GM21367 (cell line): ENCODE results near the gene CCDC82.
"Not testable (repeated sequence)": the region's sequence is repeated elsewhere in the genome, so short reads cannot be mapped to it uniquely, and the experiment has no call there.

ENCODE experiments used
- ATAC-seq: cut with Tn5 transposase; IDR thresholded peaks from one replicate; pipeline ENCODE4 v1.9.1; 2021; ENCODE audit not compliant: unreplicated experiment

CCDC82 gene

GRCh38 chr11:96389720-96390487, at the start of gene CCDC82, which contains the start of gene JRKL:
Gene CCDC82, minus strand, starts transcription at chr11:96389912. Its CDS starts 5,165 bp downstream, at chr11:96384747.
Gene JRKL, plus strand, starts transcription at chr11:96390013. Its CDS starts 637 bp downstream, at chr11:96390650.
- ATAC-seq, result peak; percentile 90

DNA sequence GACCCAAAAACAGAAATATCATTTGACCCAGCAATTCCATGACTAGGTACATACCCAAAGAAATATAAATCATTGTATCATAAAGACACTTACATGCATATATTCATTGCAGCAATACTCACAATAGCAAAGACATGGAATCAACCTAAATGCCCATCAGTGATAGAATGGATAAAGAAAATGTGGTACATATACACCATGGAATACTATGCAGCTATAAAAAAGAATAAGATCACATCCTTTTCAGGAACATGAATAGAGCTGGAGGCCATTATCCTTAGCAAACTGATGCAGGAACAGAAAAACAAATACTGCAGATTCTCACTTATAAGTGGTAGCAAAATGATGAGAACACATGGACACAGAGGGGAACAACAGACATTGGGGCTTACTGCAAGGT, 42.9 kb upstream of the CCDC82 start:
- ATAC-seq, result not testable (repeated sequence)

- no peak for ATAC-seq
These were observed 41.0 kb upstream of the CCDC82 start for GRCh38 chr11:96430668-96431067.

- ATAC-seq, result no peak
These were observed 35.0 kb upstream of the CCDC82 start for GRCh38 chr11:96424693-96425092.

DNA sequence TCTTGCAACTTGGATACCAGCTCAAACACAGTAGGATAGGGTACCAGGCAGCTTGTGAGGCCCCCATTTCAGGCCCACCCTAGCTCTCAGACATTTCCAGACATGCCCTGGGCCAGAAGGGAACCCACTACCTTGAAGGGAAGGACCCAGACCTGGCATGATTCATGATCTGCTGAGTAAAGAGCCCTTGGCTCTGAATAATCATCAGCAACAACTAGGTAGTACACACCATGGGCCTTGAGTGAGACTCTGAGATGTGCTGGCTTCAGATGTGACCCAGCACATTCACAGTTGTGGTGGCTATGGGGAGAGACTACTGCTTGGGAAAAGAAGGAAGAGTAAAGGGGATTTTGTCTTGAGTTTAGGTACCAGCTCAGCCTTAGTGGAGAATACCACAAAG, 23.7 kb upstream of the CCDC82 start:
- ATAC-seq, result no peak

DNA sequence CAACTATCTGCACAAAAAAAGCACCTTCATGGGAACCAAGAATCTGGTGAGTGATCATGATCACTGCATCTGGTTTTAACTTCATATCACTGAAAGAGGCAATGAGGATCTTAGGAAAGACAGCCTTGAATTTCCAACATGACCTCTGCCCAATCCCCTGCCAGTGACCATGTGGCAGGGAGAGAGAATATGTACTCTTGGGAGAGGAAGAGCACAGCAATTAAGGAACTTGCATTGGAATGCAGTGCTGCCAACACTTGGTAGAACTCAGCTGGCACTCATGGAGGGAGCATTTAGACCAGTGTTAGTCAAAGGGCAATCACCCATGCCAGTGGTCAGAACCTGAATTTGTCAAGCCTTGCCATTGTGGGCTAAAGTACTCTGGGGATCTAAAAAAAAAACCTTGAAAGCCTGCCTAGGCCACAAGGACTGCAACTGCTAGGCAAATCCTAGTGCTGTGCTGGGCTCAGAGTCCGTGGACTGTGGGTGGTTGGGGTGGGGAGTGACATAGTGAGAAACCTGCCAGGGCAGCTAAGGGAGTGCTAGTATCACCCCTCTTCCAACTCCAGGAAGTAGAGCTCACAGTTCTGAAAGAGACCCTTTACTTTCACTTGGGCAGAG, 23.2 kb upstream of the CCDC82 start:
- ATAC-seq, result no peak

GRCh38 chr11:96411412-96411811, 21.7 kb upstream of the CCDC82 start:
- ATAC-seq, result not testable (repeated sequence)

DNA sequence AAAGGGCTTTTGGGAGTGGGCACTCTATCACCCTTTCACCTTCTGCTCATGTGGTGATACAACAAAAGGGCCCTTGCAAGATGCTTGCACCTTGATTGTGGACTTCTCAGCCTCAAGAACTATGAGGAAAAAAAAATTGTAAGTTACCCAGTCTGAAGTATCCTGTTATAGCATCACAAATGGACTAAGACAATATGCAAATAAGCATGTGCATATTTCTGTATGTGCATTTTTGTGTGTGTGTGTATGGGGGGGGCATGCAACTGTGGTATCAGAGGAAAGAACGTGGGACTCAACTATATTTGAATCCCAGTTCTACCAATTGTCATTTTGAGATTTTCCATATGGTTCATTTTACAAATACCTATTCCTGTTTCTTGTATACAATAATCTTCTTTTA, 11.0 kb upstream of the CCDC82 start:
- no peak for ATAC-seq

DNA sequence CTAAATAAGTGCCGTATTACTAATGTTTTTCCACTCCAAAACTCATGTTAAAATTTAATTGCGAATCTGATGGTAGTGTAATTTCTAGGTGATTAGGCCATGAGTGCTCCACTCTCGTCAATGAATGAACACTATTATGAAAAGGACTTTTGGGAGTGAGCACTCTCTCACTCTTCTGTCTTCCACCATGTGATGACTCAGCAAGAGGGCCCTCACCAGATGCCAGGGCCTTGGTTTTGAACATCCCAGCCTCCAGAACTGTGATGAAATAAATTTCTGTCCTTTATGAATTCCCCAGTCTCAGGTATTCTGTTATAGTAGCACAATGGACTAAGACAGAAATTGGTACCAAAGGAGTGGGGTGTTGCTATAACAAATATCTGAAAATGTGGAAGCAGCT, 8.2 kb upstream of the CCDC82 start:
- no peak for ATAC-seq

DNA sequence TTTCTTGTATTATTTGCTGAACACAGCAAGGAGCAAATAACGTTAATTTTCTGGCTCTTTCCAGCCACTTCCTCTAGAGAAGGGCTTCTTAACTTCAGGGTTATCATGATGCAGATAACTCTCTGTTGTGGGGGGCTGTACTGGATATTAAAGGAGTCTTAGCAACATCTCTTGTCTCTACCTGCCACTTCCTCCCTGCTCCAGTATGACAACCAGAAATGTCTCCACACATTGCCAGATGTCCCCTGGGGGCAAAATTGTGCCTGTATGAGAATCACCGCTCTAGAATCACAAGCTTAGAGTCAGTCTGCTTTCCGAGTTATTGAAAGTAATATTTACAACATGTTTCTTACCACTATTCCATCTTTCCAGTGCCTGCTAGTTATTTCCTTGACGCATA, 6.9 kb upstream of the CCDC82 start:
- no peak for ATAC-seq

GRCh38 chr11:96394773-96395172, 5.1 kb upstream of the CCDC82 start:
- no peak for ATAC-seq

DNA sequence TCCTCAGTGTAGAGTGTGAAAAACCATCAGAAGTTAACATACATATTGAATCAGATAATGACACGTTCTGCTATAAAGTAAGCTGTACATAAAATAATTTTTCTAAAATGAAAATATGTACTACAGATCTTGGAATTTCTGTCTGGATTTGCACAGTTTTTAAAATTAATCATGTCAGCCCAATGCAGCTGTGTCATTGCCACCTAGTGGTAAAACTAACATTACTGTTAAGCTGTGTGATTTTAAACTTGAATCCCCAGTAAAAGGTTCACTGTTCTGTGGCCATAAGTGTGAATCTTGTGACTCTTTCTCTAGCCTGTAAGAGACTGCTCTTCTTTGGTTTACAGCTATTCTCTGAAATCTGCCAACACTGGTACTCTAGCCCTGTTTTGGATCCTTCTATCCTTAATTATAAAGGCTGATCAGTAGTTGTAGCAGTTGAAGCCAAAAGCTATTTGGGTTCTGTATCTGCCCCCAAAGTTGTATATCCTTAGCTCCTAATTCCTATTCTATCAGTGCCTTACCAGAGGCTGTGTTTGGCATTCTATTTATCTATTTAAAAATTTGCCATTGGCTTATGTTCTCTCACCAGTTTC, 4.1 kb upstream of the CCDC82 start:
- ATAC-seq, result no peak

DNA sequence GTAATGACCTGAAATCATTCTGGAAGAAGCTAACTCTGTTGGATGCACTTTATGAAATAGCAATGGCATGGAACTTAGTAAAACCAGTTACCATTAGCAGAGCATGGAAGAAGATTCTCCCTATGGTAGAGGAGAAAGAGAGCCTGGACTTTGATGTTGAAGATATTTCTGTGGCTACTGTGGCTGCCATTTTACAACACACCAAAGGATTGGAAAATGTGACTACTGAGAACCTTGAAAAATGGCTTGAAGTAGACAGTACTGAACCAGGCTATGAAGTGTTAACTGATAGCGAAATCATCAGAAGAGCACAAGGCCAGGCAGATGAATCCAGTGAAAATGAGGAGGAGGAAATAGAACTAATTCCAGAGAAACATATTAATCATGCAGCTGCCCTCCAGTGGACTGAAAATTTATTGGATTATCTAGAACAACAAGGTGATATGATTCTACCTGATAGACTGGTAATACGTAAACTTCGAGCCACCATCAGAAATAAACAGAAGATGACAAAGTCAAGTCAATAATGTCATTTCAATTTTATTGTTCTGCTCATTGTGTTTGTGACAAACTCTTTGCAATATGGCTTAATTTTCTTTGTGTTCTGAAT, 2.1 kb upstream of the CCDC82 start:
- no peak for ATAC-seq

GRCh38 chr11:96390488-96390792, 728 bp upstream of the CCDC82 start:
- ATAC-seq, result no peak

- peak; percentile 42 for ATAC-seq
These were observed 607 bp downstream of the CCDC82 start for GRCh38 chr11:96388891-96389719.

GRCh38 chr11:96385187-96385586, 4.5 kb downstream of the CCDC82 start:
- ATAC-seq, result no peak

- ATAC-seq, result no peak
These were observed 5.6 kb downstream of the CCDC82 start for GRCh38 chr11:96384156-96384555.

DNA sequence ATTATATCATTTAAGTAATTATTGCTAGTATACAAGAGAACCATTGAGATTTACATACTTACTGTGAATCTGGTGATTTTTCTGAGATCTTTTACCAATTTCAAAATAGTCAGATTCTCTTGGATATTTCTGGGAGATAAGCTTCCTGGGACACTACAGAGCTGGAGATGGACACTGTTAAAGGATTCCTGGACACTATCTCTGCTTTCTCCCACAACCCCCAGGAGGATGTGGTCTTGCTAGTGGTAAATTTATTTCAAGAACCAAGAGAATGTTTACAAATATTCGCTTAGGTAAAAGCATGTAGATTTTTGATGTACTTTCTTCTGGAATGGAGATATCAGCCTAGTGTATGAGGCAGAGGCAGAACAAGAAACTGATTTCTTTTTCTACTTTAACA, 12.9 kb downstream of the CCDC82 start:
- no peak for ATAC-seq

DNA sequence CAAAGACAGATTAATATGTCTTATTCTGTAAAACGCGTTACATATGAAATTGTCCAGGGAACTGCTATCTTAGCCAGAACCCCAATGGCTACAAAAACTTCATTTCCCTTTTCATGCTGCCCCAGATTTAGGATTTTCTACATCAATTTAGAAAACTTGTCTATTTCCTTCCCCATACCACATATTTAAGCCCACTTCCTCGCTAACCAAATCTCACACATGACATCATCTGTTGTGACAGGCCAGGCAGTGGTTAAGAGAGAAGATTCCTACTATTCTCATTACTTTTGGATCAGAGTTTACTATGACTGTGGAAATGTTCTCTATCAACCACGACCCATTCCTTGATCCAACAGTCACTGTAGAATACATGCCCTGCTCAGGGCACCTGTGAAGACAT, 15.9 kb downstream of the CCDC82 start:
- no peak for ATAC-seq

DNA sequence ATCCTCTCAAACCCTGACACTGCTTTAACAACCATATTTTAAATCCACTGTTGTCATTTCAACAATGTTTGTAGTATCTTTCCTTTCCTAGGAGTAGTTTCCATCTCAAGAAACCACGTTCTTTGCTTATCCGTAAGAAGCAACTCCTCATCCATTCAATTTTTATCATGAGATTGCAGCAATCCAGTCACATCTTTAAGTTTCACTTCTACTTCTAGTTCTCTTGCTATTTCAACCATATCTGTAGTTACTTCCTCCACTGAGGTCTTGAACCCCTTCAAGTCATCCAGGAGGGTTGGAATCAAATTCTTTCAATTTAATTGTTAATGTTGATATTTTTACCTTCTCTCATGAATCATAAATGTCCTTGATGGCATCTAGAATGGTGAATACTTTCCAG, 22.4 kb downstream of the CCDC82 start:
- ATAC-seq, result no peak

GRCh38 chr11:96366024-96366423, 23.7 kb downstream of the CCDC82 start:
- ATAC-seq, result no peak
